Epithelial cell of proximal tubule (primary cell): ENCODE results near the gene MAPKBP1. TPM values are rescaled to one million over a fixed set of nuclear protein-coding genes. Genes with fewer than 3 reads are reported as not detected.

Source experiments
- DNase-seq: peaks from one replicate; pipeline ENCODE4 v3.0.0-alpha.2; 2011; ENCODE audit warnings: low read depth
- H3K4me3 ChIP-seq: 2 replicates; pipeline ENCODE4 v1.5.1; 2011; ENCODE audit warnings: low read depth, mild to moderate bottlenecking, low read length
- CTCF ChIP-seq: conservative IDR thresholded peaks from 2 replicates; pipeline ENCODE4 v1.5.1; 2012; ENCODE audit warnings: low read depth, mild to moderate bottlenecking, low read length
- total RNA-seq: library from RNA; depleted of rRNA; stranded (reverse); fragments of >200 nt; gene quantifications from 2 replicates; pipeline ENCODE4 v1.2.3, GENCODE V29; 2015

MAPKBP1 gene
- total RNA-seq, 1 donor from 2014 or later, result 14.4 TPM

- H3K4me3 ChIP-seq, result no peak overlapping the region
- TF ChIP-seq CTCF, result no peak
- DNase-seq, result no peak
Observed at GRCh38 chr15:41782371-41783282, 8.3 kb downstream of the MAPKBP1 start.

- no peak for DNase-seq
- TF ChIP-seq CTCF, result no peak
- no peak overlapping the region for H3K4me3 ChIP-seq
Observed at GRCh38 chr15:41783296-41783695, 9.0 kb downstream of the MAPKBP1 start.

- DNase-seq, result no peak
- no peak for TF ChIP-seq CTCF
- no peak overlapping the region for H3K4me3 ChIP-seq
Observed at GRCh38 chr15:41788262-41788661, 14.0 kb downstream of the MAPKBP1 start.

- H3K4me3 ChIP-seq, result no peak overlapping the region
- no peak for TF ChIP-seq CTCF
- DNase-seq, result no peak
Observed at GRCh38 chr15:41789236-41789635, 15.0 kb downstream of the MAPKBP1 start.

GRCh38 chr15:41789662-41790061 lies 15.4 kb downstream of the MAPKBP1 start:
- no peak for DNase-seq
- no peak for TF ChIP-seq CTCF
- no peak overlapping the region for H3K4me3 ChIP-seq

GRCh38 chr15:41790169-41790568 lies 15.9 kb downstream of the MAPKBP1 start:
- no peak overlapping the region for H3K4me3 ChIP-seq
- no peak for DNase-seq
- TF ChIP-seq CTCF, result no peak
